ENCODE measurements around the gene MOB1B. TPM values are rescaled to one million over a fixed set of nuclear protein-coding genes. Genes with fewer than 3 reads are reported as not detected.

The MOB1B gene
- total and polyA plus RNA-seq, 2 experiments from 2014 or later, result 7.9 to 30.2 TPM

DNA sequence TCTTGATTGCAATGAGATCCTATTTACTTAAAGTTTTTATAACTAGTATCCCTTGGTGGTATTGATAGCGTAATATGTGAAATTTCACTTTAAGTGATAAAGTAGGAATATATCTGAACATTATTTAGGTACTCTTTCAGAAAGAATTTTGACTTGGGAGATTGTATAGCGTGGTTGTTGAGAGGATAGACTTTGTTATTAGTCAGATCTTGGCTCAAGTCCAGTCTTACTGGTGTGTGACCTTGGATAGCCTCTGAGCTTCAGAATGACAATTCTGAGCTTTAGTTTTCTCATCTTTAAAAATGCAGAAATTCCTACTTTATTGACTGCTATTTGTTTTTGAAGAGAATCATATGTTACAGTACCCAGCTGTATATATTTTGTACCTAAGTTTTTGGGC is 123.9 kb downstream of the MOB1B start:
- no peaks in the 10 kb centered on the region for H3F3A ChIP-seq (replicated peaks; ENCODE audit: low read depth)
- no peaks in the 10 kb centered on the region for H3K27me3 Mint-ChIP-seq (ENCODE audit: insufficient read depth, low read depth, poor library complexity)
- TF ChIP-seq EZH2 (IDR thresholded peaks at IDR 0.05; ENCODE audit: low read depth, unreplicated experiment) (no peak), JUNB (IDR thresholded peaks at IDR 0.05; ENCODE audit: unreplicated experiment) (no peak)
- TF ChIP-seq, protein P1, sequence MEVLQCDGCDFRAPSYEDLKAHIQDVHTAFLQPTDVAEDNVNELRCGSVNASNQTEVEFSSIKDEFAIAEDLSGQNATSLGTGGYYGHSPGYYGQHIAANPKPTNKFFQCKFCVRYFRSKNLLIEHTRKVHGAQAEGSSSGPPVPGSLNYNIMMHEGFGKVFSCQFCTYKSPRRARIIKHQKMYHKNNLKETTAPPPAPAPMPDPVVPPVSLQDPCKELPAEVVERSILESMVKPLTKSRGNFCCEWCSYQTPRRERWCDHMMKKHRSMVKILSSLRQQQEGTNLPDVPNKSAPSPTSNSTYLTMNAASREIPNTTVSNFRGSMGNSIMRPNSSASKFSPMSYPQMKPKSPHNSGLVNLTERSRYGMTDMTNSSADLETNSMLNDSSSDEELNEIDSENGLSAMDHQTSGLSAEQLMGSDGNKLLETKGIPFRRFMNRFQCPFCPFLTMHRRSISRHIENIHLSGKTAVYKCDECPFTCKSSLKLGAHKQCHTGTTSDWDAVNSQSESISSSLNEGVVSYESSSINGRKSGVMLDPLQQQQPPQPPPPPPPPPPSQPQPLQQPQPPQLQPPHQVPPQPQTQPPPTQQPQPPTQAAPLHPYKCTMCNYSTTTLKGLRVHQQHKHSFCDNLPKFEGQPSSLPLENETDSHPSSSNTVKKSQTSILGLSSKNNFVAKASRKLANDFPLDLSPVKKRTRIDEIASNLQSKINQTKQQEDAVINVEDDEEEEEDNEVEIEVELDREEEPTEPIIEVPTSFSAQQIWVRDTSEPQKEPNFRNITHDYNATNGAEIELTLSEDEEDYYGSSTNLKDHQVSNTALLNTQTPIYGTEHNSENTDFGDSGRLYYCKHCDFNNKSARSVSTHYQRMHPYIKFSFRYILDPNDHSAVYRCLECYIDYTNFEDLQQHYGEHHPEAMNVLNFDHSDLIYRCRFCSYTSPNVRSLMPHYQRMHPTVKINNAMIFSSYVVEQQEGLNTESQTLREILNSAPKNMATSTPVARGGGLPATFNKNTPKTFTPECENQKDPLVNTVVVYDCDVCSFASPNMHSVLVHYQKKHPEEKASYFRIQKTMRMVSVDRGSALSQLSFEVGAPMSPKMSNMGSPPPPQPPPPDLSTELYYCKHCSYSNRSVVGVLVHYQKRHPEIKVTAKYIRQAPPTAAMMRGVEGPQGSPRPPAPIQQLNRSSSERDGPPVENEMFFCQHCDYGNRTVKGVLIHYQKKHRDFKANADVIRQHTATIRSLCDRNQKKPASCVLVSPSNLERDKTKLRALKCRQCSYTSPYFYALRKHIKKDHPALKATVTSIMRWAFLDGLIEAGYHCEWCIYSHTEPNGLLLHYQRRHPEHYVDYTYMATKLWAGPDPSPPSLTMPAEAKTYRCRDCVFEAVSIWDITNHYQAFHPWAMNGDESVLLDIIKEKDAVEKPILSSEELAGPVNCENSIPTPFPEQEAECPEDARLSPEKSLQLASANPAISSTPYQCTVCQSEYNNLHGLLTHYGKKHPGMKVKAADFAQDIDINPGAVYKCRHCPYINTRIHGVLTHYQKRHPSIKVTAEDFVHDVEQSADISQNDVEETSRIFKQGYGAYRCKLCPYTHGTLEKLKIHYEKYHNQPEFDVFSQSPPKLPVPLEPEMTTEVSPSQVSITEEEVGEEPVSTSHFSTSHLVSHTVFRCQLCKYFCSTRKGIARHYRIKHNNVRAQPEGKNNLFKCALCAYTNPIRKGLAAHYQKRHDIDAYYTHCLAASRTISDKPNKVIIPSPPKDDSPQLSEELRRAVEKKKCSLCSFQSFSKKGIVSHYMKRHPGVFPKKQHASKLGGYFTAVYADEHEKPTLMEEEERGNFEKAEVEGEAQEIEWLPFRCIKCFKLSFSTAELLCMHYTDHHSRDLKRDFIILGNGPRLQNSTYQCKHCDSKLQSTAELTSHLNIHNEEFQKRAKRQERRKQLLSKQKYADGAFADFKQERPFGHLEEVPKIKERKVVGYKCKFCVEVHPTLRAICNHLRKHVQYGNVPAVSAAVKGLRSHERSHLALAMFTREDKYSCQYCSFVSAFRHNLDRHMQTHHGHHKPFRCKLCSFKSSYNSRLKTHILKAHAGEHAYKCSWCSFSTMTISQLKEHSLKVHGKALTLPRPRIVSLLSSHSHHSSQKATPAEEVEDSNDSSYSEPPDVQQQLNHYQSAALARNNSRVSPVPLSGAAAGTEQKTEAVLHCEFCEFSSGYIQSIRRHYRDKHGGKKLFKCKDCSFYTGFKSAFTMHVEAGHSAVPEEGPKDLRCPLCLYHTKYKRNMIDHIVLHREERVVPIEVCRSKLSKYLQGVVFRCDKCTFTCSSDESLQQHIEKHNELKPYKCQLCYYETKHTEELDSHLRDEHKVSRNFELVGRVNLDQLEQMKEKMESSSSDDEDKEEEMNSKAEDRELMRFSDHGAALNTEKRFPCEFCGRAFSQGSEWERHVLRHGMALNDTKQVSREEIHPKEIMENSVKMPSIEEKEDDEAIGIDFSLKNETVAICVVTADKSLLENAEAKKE (CRISPR knock-in tag; IDR thresholded peaks at IDR 0.05), result no peak
- no peaks in the 10 kb centered on the region; the same call in 1 of the 2 replicates for H3K36me3 ChIP-seq (ENCODE audit: insufficient read depth)
- no peak overlapping the region for H3K27ac Mint-ChIP-seq
- H3K4me2 ChIP-seq, result no peak overlapping the region
- no peak overlapping the region for H3K4me3 Mint-ChIP-seq
- peaks cover 18% of the 10 kb centered on the region for H3K4me1 Mint-ChIP-seq
- H3K27me3 ChIP-seq (ENCODE audit: insufficient read depth), result no peaks in the 10 kb centered on the region
- peaks cover 8% of the 10 kb centered on the region for H3K4me1 ChIP-seq (ENCODE audit: insufficient read depth)
- ATAC-seq (no peak), DNase-seq (ENCODE audit: low spot score) (no peak)
- peaks cover 42% of the 10 kb centered on the region; the same call in 2 of the 3 replicates for H3K36me3 Mint-ChIP-seq (ENCODE audit: low read depth)
- no peaks in the 10 kb centered on the region for H3K9me3 Mint-ChIP-seq
- no peaks in the 10 kb centered on the region; the same call in 1 of the 2 replicates for H3K79me2 ChIP-seq (replicated peaks; ENCODE audit: insufficient read depth)
- no peak overlapping the region for H3K27ac ChIP-seq (ENCODE audit: low read depth)
- no peak overlapping the region for H2AFZ ChIP-seq
- H4K20me1 ChIP-seq (replicated peaks; ENCODE audit: insufficient read depth), result no peaks in the 10 kb centered on the region
- H3K9me2 ChIP-seq (ENCODE audit: insufficient read depth), result no peaks in the 10 kb centered on the region
- H3K4me3 ChIP-seq, result no peak overlapping the region

DNA sequence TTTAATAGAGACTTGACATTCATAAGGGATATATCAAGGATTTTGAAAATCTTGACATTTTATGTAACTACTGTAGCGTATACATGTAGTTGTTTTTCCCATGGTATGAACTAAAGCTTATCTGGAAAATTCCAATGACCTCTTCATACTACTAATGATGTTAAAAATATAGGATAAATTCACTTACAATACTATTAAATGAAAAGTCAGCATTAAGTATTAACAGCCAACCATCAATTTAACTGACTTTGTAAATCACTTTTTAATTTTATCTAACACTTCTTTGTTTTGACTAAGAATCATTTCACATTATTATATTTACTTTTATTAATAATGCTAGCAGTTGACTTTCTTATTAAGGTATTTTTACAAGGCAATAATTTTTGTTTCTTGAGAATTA is 125.4 kb downstream of the MOB1B start:
- Mint-ChIP-seq H3K9me3 (no peaks in the 10 kb centered on the region), H3K36me3 (ENCODE audit: low read depth) (peaks cover 48% of the 10 kb centered on the region), H3K4me1 (peaks cover 18% of the 10 kb centered on the region), H3K27ac (no peak overlapping the region), H3K27me3 (ENCODE audit: insufficient read depth, low read depth, poor library complexity) (peaks cover 1% of the 10 kb centered on the region), H3K4me3 (no peak overlapping the region)
- Histone ChIP-seq H3K27ac (ENCODE audit: low read depth) (no peak overlapping the region), H3K4me1 (ENCODE audit: insufficient read depth) (peaks cover 8% of the 10 kb centered on the region), H3K4me3 (no peak overlapping the region), H4K20me1 (replicated peaks; ENCODE audit: insufficient read depth) (no peaks in the 10 kb centered on the region), H2AFZ (no peak overlapping the region), H3K9me2 (ENCODE audit: insufficient read depth) (no peaks in the 10 kb centered on the region), H3K27me3 (ENCODE audit: insufficient read depth) (no peaks in the 10 kb centered on the region), H3K4me2 (no peak overlapping the region), H3K79me2 (replicated peaks; ENCODE audit: insufficient read depth) (no peaks in the 10 kb centered on the region), H3K36me3 (ENCODE audit: insufficient read depth) (no peaks in the 10 kb centered on the region; the same call in 1 of the 2 replicates), H3F3A (replicated peaks; ENCODE audit: low read depth) (no peaks in the 10 kb centered on the region)
- no peak for ATAC-seq
- DNase-seq (ENCODE audit: low spot score), result no peak
- TF ChIP-seq, protein P2, sequence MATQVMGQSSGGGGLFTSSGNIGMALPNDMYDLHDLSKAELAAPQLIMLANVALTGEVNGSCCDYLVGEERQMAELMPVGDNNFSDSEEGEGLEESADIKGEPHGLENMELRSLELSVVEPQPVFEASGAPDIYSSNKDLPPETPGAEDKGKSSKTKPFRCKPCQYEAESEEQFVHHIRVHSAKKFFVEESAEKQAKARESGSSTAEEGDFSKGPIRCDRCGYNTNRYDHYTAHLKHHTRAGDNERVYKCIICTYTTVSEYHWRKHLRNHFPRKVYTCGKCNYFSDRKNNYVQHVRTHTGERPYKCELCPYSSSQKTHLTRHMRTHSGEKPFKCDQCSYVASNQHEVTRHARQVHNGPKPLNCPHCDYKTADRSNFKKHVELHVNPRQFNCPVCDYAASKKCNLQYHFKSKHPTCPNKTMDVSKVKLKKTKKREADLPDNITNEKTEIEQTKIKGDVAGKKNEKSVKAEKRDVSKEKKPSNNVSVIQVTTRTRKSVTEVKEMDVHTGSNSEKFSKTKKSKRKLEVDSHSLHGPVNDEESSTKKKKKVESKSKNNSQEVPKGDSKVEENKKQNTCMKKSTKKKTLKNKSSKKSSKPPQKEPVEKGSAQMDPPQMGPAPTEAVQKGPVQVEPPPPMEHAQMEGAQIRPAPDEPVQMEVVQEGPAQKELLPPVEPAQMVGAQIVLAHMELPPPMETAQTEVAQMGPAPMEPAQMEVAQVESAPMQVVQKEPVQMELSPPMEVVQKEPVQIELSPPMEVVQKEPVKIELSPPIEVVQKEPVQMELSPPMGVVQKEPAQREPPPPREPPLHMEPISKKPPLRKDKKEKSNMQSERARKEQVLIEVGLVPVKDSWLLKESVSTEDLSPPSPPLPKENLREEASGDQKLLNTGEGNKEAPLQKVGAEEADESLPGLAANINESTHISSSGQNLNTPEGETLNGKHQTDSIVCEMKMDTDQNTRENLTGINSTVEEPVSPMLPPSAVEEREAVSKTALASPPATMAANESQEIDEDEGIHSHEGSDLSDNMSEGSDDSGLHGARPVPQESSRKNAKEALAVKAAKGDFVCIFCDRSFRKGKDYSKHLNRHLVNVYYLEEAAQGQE (IDR thresholded peaks at IDR 0.05; ENCODE audit: unreplicated experiment), result no peak

All from GM23338 (cell line).